Fibroblast of skin of right quadriceps (primary cell): ENCODE measurements around the gene FIGLA.
"Not testable (repeated sequence)": the region's sequence is repeated elsewhere in the genome, so short reads cannot be mapped to it uniquely, and the experiment has no call there.

Experiments
- DNase-seq: peaks from one replicate; pipeline ENCODE4 v3.0.0-alpha.2; 2013

FIGLA gene

GRCh38 chr2:70743677-70744076 is 46.8 kb downstream of the FIGLA start:
- DNase-seq = no peak

DNA sequence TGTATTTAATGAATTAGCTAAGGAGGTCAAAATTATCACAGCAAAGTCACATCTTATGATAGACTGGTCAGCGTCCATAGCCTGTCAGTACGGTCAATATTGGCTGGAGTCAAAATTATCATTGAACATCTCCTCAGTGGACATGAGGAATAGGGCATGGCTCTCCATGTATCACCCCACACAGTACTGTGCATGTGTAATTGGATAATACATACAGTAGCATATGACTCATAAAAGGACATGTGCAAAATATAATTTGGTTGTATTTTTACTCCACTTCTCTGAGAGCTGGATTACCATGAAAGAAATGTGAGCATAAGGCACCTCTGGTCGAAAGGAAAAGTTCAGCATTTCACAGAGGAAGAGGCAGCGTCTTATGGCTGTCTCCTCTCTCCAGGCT is 47.4 kb downstream of the FIGLA start:
- no peak for DNase-seq

DNA sequence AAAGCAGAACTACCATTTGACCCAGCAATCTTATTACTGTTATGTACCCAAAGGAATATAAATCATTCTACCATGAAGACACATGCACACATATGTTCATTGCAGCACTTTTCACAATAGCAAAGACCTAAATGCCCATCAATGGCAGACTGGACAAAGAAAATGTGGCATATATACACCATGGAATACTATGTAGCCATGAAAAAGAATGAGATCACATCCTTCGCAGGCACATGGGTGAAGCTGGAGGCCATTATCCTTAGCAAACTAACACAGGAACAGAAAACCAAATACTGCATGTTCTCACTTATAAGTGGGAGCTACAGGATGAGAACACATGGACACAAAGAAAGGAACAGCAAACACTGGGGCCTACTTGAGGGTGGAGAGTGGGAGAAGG is 51.0 kb downstream of the FIGLA start:
- not testable (repeated sequence) for DNase-seq

- DNase-seq = no peak
Measured at GRCh38 chr2:70738159-70738558, 52.3 kb downstream of the FIGLA start.

DNA sequence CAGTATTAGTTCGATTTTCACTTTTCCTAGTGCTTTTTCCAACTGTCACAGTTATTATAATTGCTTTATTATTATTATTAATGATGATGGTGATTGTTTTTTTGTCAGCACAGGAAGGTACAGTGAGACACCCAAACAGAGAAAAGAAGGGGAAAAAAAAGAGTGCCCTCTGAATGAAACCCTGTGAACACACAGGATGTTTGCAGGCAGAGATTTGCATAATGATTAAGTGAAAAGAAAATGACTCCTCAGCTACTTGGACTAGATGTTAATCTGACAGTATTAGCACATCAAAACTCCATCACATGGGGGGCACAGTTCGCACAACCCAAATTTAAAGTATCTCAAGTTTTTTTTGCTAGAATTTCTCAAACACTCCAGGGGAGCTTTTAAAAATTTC is 55.4 kb downstream of the FIGLA start:
- no peak for DNase-seq

GRCh38 chr2:70733646-70734180 is 56.7 kb downstream of the FIGLA start:
- DNase-seq = no peak

- no peak for DNase-seq
Measured at GRCh38 chr2:70732766-70733645, 57.4 kb downstream of the FIGLA start.

- no peak for DNase-seq
Measured at GRCh38 chr2:70730730-70731129, 59.7 kb downstream of the FIGLA start.

GRCh38 chr2:70729647-70730046 is 60.8 kb downstream of the FIGLA start:
- DNase-seq = no peak

- DNase-seq = peak; percentile 39
Measured at GRCh38 chr2:70728128-70728527, 62.3 kb downstream of the FIGLA start.
